HL-60 (cell line): ENCODE data around the gene RRM1.

Source experiments
- DNase-seq, 2 experiments: peaks; one replicate each; pipeline ENCODE4 v3.0.0-alpha.2; 2010 to 2020; ENCODE audit warnings: low read depth in 1 of 2, low spot score in 1 of 2
- H3K27ac ChIP-seq: fragments of 250-450 bp; sonication (Bioruptor Pico); replicated peaks from 2 replicates; pipeline ENCODE4 v1.5.1; 2020; ENCODE audit warnings: mild to moderate bottlenecking, moderate library complexity
- H3K27me3 ChIP-seq: fragments of 250-450 bp; sonication (Bioruptor Pico); 2 replicates; pipeline ENCODE4 v1.5.1; 2021; ENCODE audit warnings: mild to moderate bottlenecking, moderate library complexity; ENCODE audit not compliant: insufficient read depth, poor library complexity, severe bottlenecking
- H3K4me3 ChIP-seq: replicated peaks from 2 replicates; pipeline ENCODE4 v1.5.1; 2011; ENCODE audit warnings: mild to moderate bottlenecking, control low read depth, low read length; ENCODE audit not compliant: insufficient read depth
- CTCF ChIP-seq: IDR thresholded peaks from one replicate; pipeline ENCODE4 v1.5.1; 2011; ENCODE audit warnings: low read length, control low read depth, inconsistent platforms; ENCODE audit not compliant: insufficient read depth
- GABPA ChIP-seq: IDR thresholded peaks from 2 replicates; pipeline ENCODE4 v1.6.1; 2012; ENCODE audit warnings: low read depth
- POLR2AphosphoS5 ChIP-seq: IDR thresholded peaks from 2 replicates; pipeline ENCODE4 v1.6.1; 2012; ENCODE audit warnings: low read depth
- REST ChIP-seq: IDR thresholded peaks from 2 replicates; pipeline ENCODE4 v1.6.1; 2012; ENCODE audit warnings: low read depth; ENCODE audit not compliant: insufficient replicate concordance
- SPI1 ChIP-seq: IDR thresholded peaks from 2 replicates; pipeline ENCODE4 v1.6.1; 2012; ENCODE audit warnings: low read depth, mild to moderate bottlenecking, borderline replicate concordance

RRM1 gene

GRCh38 chr11:4178813-4179662, 84.4 kb downstream of the RRM1 start:
- TF ChIP-seq REST (no peak), GABPA (no peak)
- DNase-seq, result no peak
- H3K27me3 ChIP-seq, result no peaks in the 10 kb centered on the region
- no peak overlapping the region for H3K27ac ChIP-seq
- no peak overlapping the region for H3K4me3 ChIP-seq

- Histone ChIP-seq H3K27ac (no peak overlapping the region), H3K4me3 (no peak overlapping the region), H3K27me3 (no peaks in the 10 kb centered on the region)
- DNase-seq, result no peak
- no peak for TF ChIP-seq REST
- TF ChIP-seq POLR2AphosphoS5, result no peak
- TF ChIP-seq CTCF, result no peak
- no peak for TF ChIP-seq GABPA
- no peak for TF ChIP-seq SPI1
Observed at GRCh38 chr11:4180441-4181183, 86.0 kb downstream of the RRM1 start.

- TF ChIP-seq SPI1 (no peak), CTCF (peak; percentile 97)
- H3K4me3 ChIP-seq, result no peak overlapping the region
- DNase-seq, result peak; percentile 36 to 76
- no peak overlapping the region for H3K27ac ChIP-seq
- no peaks in the 10 kb centered on the region for H3K27me3 ChIP-seq
Observed at GRCh38 chr11:4181782-4182721, 87.5 kb downstream of the RRM1 start.
